K562 (cell line): ENCODE results near the gene ERMARD. TPM values are rescaled to one million over a fixed set of nuclear protein-coding genes. Genes with fewer than 3 reads are reported as not detected.

Experiments
- GABPB2 ChIP-seq: fragments of 250-450 bp; sonication (Bioruptor Pico); conservative IDR thresholded peaks from 2 replicates; pipeline ENCODE4 v1.5.1; 2021; ENCODE audit warnings: mild to moderate bottlenecking
- RB1 ChIP-seq: fragments of 450-650 bp; IDR thresholded peaks from 2 replicates; pipeline ENCODE4 v1.6.1; 2017; ENCODE audit warnings: low read depth, mild to moderate bottlenecking
- SAFB ChIP-seq: fragments of 200-400 bp; formaldehyde crosslinking; IDR thresholded peaks from 2 replicates; pipeline ENCODE4 v1.6.1; 2017; ENCODE audit warnings: low read depth, low read length, borderline replicate concordance
- TAF1 ChIP-seq: IDR thresholded peaks from 2 replicates; pipeline ENCODE4 v1.6.1; 2011; ENCODE audit warnings: mild to moderate bottlenecking, low read length, moderate library complexity; ENCODE audit not compliant: insufficient read depth, control insufficient read depth, severe bottlenecking; ENCODE audit errors: extremely low read depth
- TARDBP ChIP-seq: fragments of 450-650 bp; IDR thresholded peaks from 2 replicates; pipeline ENCODE4 v1.6.1; 2016
- polyA plus RNA-seq, 8 experiments: library from polyadenylated mRNA; depleted of rRNA in 4 of 8; stranded (reverse) in 5 of 8; unstranded in 3 of 8; fragments of >200 nt; fragmentation: Nextera tagmentation in 2 of 8; fragmentation: Illumina TruSeq in 1 of 8; extraction: Ambion mirVana in 2 of 8; extraction: Trizol in 1 of 8; gene quantifications; 2 replicates each; pipeline versions ENCODE4 v1.2.1 to v1.2.3, GENCODE V29; 2011 to 2014; ENCODE audit warnings: inconsistent platforms in 1 of 8, missing spikeins in 1 of 8
- total RNA-seq, 7 experiments: library from RNA; depleted of rRNA in 6 of 7; stranded (reverse); fragments of >200 nt in 6 of 7; fragmentation: Illumina TruSeq in 2 of 7; extraction: Trizol in 2 of 7; gene quantifications; 2 replicates each; pipeline versions ENCODE4 v1.2.1 to v1.2.3, GENCODE V29; 2011 to 2021; ENCODE audit warnings: low replicate concordance in 1 of 7
- TF ChIP-seq, protein P1 (sequence below), 2 experiments: fragments of 450-650 bp in 1 of 2; sonication (generic) in 1 of 2; formaldehyde crosslinking in 1 of 2; IDR thresholded peaks; 2 replicates each; pipeline versions ENCODE4 v1.7.1 to v1.9.0; 2016 to 2022; ENCODE audit warnings: inconsistent platforms in 1 of 2, mild to moderate bottlenecking in 1 of 2, missing genetic modification reagents in 1 of 2
- TF ChIP-seq, protein P2 (sequence below): sonication (generic); formaldehyde crosslinking; IDR thresholded peaks from 2 replicates; pipeline ENCODE4 v1.8.0; 2023; ENCODE audit warnings: mild to moderate bottlenecking, missing genetic modification reagents
- TF ChIP-seq, protein P3 (sequence below): fragments of 250-450 bp; sonication (Bioruptor Pico); IDR thresholded peaks from 2 replicates; pipeline ENCODE4 v1.5.0; 2020; ENCODE audit warnings: mild to moderate bottlenecking
- TF ChIP-seq, protein P4 (sequence below): fragments of 200-800 bp; sonication (Bioruptor generic); IDR thresholded peaks from 2 replicates; pipeline ENCODE4 v1.6.1; 2017; ENCODE audit warnings: missing genetic modification characterization, missing compliant biosample characterization
- TF ChIP-seq, protein P5 (sequence below): fragments of 450-650 bp; IDR thresholded peaks from 2 replicates; pipeline ENCODE4 v1.6.1; 2016; ENCODE audit warnings: borderline replicate concordance

ERMARD gene
- total and polyA plus RNA-seq, 9 of the 15 experiments (the other 6 are each of a cell fraction or from before 2014, with no cell fraction given) = 14.5 to 68.6 (median 27.7) TPM

DNA sequence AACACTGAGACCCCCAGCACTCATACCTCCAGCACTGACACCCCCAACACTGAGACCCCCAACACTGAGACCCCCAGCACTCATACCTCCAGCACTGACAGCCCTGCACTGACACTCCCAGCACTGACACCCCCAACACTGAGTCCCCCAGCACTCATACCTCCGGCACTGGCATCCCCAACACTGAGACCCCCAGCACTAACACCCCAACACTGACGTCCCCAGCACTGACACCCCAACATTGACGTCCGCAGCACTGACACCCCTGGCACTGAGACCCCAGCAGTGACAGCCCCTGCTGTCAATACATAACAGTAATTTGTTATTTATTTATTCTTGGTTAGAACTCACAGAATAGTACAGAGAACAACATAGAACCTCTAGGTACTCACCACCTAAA is 58.0 kb downstream of the ERMARD start (continued):
- TF ChIP-seq, protein P1, sequence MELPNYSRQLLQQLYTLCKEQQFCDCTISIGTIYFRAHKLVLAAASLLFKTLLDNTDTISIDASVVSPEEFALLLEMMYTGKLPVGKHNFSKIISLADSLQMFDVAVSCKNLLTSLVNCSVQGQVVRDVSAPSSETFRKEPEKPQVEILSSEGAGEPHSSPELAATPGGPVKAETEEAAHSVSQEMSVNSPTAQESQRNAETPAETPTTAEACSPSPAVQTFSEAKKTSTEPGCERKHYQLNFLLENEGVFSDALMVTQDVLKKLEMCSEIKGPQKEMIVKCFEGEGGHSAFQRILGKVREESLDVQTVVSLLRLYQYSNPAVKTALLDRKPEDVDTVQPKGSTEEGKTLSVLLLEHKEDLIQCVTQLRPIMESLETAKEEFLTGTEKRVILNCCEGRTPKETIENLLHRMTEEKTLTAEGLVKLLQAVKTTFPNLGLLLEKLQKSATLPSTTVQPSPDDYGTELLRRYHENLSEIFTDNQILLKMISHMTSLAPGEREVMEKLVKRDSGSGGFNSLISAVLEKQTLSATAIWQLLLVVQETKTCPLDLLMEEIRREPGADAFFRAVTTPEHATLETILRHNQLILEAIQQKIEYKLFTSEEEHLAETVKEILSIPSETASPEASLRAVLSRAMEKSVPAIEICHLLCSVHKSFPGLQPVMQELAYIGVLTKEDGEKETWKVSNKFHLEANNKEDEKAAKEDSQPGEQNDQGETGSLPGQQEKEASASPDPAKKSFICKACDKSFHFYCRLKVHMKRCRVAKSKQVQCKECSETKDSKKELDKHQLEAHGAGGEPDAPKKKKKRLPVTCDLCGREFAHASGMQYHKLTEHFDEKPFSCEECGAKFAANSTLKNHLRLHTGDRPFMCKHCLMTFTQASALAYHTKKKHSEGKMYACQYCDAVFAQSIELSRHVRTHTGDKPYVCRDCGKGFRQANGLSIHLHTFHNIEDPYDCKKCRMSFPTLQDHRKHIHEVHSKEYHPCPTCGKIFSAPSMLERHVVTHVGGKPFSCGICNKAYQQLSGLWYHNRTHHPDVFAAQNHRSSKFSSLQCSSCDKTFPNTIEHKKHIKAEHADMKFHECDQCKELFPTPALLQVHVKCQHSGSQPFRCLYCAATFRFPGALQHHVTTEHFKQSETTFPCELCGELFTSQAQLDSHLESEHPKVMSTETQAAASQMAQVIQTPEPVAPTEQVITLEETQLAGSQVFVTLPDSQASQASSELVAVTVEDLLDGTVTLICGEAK (IDR thresholded peaks at IDR 0.05) = no peak
- TF ChIP-seq, protein P1 (CRISPR knock-in tag; IDR thresholded peaks at IDR 0.05) = no peak
- TF ChIP-seq TAF1 (no peak), RB1 (no peak), SAFB (no peak), TARDBP (no peak), GABPB2 (CRISPR knock-in tag) (no peak)
- TF ChIP-seq, protein P2, sequence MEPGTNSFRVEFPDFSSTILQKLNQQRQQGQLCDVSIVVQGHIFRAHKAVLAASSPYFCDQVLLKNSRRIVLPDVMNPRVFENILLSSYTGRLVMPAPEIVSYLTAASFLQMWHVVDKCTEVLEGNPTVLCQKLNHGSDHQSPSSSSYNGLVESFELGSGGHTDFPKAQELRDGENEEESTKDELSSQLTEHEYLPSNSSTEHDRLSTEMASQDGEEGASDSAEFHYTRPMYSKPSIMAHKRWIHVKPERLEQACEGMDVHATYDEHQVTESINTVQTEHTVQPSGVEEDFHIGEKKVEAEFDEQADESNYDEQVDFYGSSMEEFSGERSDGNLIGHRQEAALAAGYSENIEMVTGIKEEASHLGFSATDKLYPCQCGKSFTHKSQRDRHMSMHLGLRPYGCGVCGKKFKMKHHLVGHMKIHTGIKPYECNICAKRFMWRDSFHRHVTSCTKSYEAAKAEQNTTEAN (CRISPR knock-in tag) = no peak
- TF ChIP-seq, protein P3, sequence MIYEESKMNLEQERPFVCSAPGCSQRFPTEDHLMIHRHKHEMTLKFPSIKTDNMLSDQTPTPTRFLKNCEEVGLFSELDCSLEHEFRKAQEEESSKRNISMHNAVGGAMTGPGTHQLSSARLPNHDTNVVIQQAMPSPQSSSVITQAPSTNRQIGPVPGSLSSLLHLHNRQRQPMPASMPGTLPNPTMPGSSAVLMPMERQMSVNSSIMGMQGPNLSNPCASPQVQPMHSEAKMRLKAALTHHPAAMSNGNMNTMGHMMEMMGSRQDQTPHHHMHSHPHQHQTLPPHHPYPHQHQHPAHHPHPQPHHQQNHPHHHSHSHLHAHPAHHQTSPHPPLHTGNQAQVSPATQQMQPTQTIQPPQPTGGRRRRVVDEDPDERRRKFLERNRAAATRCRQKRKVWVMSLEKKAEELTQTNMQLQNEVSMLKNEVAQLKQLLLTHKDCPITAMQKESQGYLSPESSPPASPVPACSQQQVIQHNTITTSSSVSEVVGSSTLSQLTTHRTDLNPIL (CRISPR knock-in tag) = no peak
- TF ChIP-seq, protein P4, sequence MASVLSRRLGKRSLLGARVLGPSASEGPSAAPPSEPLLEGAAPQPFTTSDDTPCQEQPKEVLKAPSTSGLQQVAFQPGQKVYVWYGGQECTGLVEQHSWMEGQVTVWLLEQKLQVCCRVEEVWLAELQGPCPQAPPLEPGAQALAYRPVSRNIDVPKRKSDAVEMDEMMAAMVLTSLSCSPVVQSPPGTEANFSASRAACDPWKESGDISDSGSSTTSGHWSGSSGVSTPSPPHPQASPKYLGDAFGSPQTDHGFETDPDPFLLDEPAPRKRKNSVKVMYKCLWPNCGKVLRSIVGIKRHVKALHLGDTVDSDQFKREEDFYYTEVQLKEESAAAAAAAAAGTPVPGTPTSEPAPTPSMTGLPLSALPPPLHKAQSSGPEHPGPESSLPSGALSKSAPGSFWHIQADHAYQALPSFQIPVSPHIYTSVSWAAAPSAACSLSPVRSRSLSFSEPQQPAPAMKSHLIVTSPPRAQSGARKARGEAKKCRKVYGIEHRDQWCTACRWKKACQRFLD (CRISPR knock-in tag) = no peak
- TF ChIP-seq, protein P5, sequence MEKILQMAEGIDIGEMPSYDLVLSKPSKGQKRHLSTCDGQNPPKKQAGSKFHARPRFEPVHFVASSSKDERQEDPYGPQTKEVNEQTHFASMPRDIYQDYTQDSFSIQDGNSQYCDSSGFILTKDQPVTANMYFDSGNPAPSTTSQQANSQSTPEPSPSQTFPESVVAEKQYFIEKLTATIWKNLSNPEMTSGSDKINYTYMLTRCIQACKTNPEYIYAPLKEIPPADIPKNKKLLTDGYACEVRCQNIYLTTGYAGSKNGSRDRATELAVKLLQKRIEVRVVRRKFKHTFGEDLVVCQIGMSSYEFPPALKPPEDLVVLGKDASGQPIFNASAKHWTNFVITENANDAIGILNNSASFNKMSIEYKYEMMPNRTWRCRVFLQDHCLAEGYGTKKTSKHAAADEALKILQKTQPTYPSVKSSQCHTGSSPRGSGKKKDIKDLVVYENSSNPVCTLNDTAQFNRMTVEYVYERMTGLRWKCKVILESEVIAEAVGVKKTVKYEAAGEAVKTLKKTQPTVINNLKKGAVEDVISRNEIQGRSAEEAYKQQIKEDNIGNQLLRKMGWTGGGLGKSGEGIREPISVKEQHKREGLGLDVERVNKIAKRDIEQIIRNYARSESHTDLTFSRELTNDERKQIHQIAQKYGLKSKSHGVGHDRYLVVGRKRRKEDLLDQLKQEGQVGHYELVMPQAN = no peak
- TF ChIP-seq, all 486 proteins: peak for 0
